Aorta (tissue), 5 donors: ENCODE data around the gene OSMR. TPM values are rescaled to one million over a fixed set of nuclear protein-coding genes. Genes with fewer than 3 reads are reported as not detected.
"Not testable (repeated sequence)": the region's sequence is repeated elsewhere in the genome, so short reads cannot be mapped to it uniquely, and the experiment has no call there.

Experiments
- ATAC-seq: fragments of 200-7000 bp; cut with Tn5 transposase; one replicate; pipeline ENCODE4 v1.9.1; 2022; ENCODE audit warnings: moderate library complexity; ENCODE audit not compliant: low FRiP score
- DNase-seq, 2 donors: peaks; one replicate each; pipeline ENCODE4 v3.0.0-alpha.2; 2020
- H3K27ac ChIP-seq, 2 donors: one replicate each; pipeline ENCODE4 v1.5.1; 2013; ENCODE audit warnings: low read length in 2 of 2, mild to moderate bottlenecking in 2 of 2, moderate library complexity in 2 of 2, control low read depth in 1 of 2, inconsistent platforms in 1 of 2, low read depth in 1 of 2
- H3K27me3 ChIP-seq, 2 donors: one replicate each; pipeline ENCODE4 v1.6.1; 2013; ENCODE audit warnings: control low read depth in 1 of 2, low read length in 1 of 2, mild to moderate bottlenecking in 1 of 2, moderate library complexity in 1 of 2; ENCODE audit not compliant: insufficient read depth in 2 of 2, control insufficient read depth in 1 of 2
- H3K36me3 ChIP-seq, 2 donors: one replicate each; pipeline ENCODE4 v1.6.1; 2013; ENCODE audit warnings: control low read depth in 1 of 2, low read length in 1 of 2, mild to moderate bottlenecking in 1 of 2; ENCODE audit not compliant: insufficient read depth in 2 of 2, control insufficient read depth in 1 of 2
- H3K4me1 ChIP-seq, 2 donors: one replicate each; pipeline ENCODE4 v1.6.1; 2013; ENCODE audit warnings: low read length in 2 of 2, control low read depth in 1 of 2, mild to moderate bottlenecking in 1 of 2, moderate library complexity in 1 of 2; ENCODE audit not compliant: insufficient read depth in 2 of 2, control insufficient read depth in 1 of 2
- H3K4me3 ChIP-seq, 2 donors: one replicate each; pipeline ENCODE4 v1.5.1; 2013; ENCODE audit warnings: low read length in 2 of 2, control low read depth in 1 of 2, mild to moderate bottlenecking in 1 of 2
- H3K9me3 ChIP-seq: one replicate; pipeline ENCODE4 v1.6.1; 2013; ENCODE audit warnings: mild to moderate bottlenecking, low read length; ENCODE audit not compliant: control insufficient read depth
- WGBS, 2 donors: extraction: QIAGEN DNeasy Blood & Tissue Kit; methylation state at CpG; one replicate each; pipeline ENCODE4 v1.1.7; 2013; 5-methylcytosine and 5-hydroxymethylcytosine counted together
- intact Hi-C, 2 donors: fragments of 100-400 bp; cut with DNase I; formaldehyde crosslinking; loops; one replicate each; pipeline versions ENCODE4 v1.14.2 to v1.15.0; 2022
- polyA plus RNA-seq, 2 donors: library from polyadenylated mRNA; stranded (reverse); fragments of 200-250 nt; gene quantifications; one replicate each; pipeline ENCODE4 v1.2.3, GENCODE V29; 2013
- total RNA-seq, 2 donors: library from RNA; stranded (reverse); fragmentation: NEBNext Ultra II Directional; extraction: Animal tissue kit (Norgen Biotek cat#: 25700); gene quantifications; one replicate each; pipeline ENCODE4 v1.2.1, GENCODE V29; 2021
- donor health status: healthy with polysubstance abuse.
- donor health status: Bipolar disorder and iron deficiency.
- donor health status: DM: no; HTN: no; CAD: no.
- donor health status: DM: no; HTN: no; CAD: no.
- donor health status: DM: yes; HTN: yes; CAD: no.

The OSMR gene
- total and polyA plus RNA-seq, 4 donors: 4.6 to 164 (median 93.1) TPM

DNA sequence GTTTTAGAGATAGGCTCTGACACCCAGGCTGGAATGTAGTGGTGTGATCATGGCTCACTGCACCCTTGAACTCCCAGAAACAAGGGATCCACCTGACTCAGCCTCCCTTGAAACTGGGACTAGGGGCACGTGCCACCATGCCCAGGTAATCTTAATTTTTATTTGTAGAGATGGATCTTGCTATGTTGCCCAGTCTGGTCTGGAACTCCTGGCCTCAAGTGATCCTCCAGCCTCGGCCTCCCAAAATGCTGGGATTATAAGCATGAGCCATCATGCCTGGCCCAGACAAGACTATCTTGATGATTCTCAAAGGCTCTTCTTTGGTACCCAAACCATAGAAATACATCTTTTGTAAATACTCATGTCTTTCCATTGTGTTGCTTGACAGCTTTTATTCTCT lies 10.8 kb downstream of the OSMR start:
- intact Hi-C loops: no loop called here
- Histone ChIP-seq H3K9me3 (no peaks in the 10 kb centered on the region), H3K4me3 (no peak overlapping the region), H3K4me1 (no peaks in the 10 kb centered on the region), H3K27ac (no peak overlapping the region), H3K27me3 (no peaks in the 10 kb centered on the region), H3K36me3 (no peaks in the 10 kb centered on the region)
- DNase-seq: no peak
- WGBS, 2 donors: 94 to 95% methylated on average over 2 of the region's 2 CpGs
- no peak for ATAC-seq

GRCh38 chr5:38858839-38859238 lies 13.0 kb downstream of the OSMR start:
- intact Hi-C loops: no loop called here
- Histone ChIP-seq H3K27me3 (no peaks in the 10 kb centered on the region), H3K4me3 (no peak overlapping the region), H3K27ac (no peak overlapping the region), H3K36me3 (no peaks in the 10 kb centered on the region), H3K9me3 (no peaks in the 10 kb centered on the region), H3K4me1 (no peaks in the 10 kb centered on the region)
- DNase-seq: no peak
- WGBS, 2 donors: 91 to 93% methylated on average over 3 of the region's 3 CpGs
- ATAC-seq: no peak

- intact Hi-C loops, H3K4me1 ChIP-seq, H3K9me3 ChIP-seq, ATAC-seq, H3K27ac ChIP-seq, H3K4me3 ChIP-seq, H3K36me3 ChIP-seq, H3K27me3 ChIP-seq, DNase-seq: not testable (repeated sequence)
- WGBS, 2 donors: 94 to 100% methylated on average over 16 to 58 of the region's 64 CpGs
These were observed 16.4 kb downstream of the OSMR start for GRCh38 chr5:38861986-38862770.

DNA sequence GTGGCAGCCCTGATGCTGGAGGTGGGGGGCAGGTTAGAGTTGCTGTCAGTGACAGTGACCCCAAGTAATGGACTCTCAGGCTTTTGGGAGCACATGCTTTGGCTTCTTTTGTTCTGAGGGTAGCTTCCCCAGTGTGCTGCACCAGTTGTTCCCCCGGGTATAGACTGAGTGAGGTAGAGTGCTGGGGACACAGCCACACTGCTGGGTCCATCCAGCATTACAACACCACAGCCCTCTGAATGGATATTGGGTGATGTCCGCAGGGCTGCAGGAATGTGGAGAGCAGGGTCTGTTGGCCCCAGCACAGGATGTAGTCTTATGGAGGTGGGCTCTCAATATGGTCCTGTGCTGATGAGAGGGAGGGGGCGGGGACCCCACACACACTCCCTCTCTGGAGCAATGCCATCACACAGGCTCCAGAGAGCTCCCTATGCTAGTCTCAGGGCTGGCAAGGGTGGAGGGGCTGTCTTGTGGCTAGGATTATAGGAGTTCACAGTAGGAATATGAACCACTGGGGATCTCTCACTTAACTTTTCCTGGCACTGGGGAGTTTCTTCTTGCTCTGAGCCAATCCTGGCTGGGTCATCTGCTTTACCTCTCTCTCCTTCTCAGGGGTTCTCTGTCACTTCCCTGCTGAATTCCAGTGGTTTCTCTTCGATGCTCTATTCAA lies 20.7 kb downstream of the OSMR start:
- ATAC-seq (no peak), DNase-seq (no peak)
- no peak overlapping the region for H3K4me3 ChIP-seq
- intact Hi-C loops: no loop called here
- peaks cover 0 to 5% of the 10 kb centered on the region in 2 donors for H3K4me1 ChIP-seq
- H3K9me3 ChIP-seq: no peaks in the 10 kb centered on the region
- 89 to 96% methylated on average over 4 of the region's 4 CpGs for WGBS, 2 donors
- H3K27me3 ChIP-seq: no peaks in the 10 kb centered on the region
- H3K36me3 ChIP-seq: no peaks in the 10 kb centered on the region
- no peak overlapping the region for H3K27ac ChIP-seq

GRCh38 chr5:38867032-38867398 lies 21.2 kb downstream of the OSMR start:
- H3K9me3 ChIP-seq: no peaks in the 10 kb centered on the region
- intact Hi-C loops: no loop called here
- 55 to 68% methylated on average over 1 of the region's 1 CpG for whole genome bisulfite sequencing, 2 donors
- ATAC-seq (no peak), DNase-seq (no peak)
- H3K4me1 ChIP-seq: peaks cover 0 to 5% of the 10 kb centered on the region in 2 donors
- H3K27me3 ChIP-seq: no peaks in the 10 kb centered on the region
- H3K36me3 ChIP-seq: no peaks in the 10 kb centered on the region
- no peak overlapping the region for H3K27ac ChIP-seq
- H3K4me3 ChIP-seq: no peak overlapping the region

GRCh38 chr5:38867416-38867815 lies 21.6 kb downstream of the OSMR start:
- H3K27me3 ChIP-seq: no peaks in the 10 kb centered on the region
- intact Hi-C loops: no loop called here
- H3K27ac ChIP-seq: no peak overlapping the region
- H3K36me3 ChIP-seq: no peaks in the 10 kb centered on the region
- ATAC-seq (no peak), DNase-seq (no peak)
- no peak overlapping the region for H3K4me3 ChIP-seq
- H3K4me1 ChIP-seq: peaks cover 0 to 5% of the 10 kb centered on the region in 2 donors
- WGBS, 2 donors: 93 to 95% methylated on average over 5 of the region's 5 CpGs
- no peaks in the 10 kb centered on the region for H3K9me3 ChIP-seq

DNA sequence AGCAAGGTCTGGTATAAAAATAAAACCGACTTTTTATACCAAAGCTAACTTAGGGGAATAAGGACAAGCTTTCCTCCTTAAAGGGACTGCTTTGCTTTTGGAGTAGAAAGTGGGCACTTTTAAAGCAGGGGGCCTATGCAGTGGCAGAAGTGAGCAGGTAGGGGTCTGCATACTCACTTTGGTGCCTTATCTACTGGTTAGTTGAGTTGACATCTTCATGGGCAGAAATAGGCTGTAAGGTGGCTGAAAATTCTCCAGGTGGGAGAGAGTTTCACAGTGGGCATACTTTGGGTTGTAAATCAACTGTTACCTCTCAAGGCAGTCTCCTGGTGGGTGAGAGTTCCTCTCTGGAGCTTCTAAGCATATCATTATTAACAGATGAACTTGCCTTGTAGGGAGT lies 24.8 kb downstream of the OSMR start:
- peaks cover 0 to 3% of the 10 kb centered on the region in 2 donors for H3K36me3 ChIP-seq
- H3K9me3 ChIP-seq: no peaks in the 10 kb centered on the region
- 52 to 73% methylated on average over 1 of the region's 1 CpG for WGBS, 2 donors
- intact Hi-C loops: no loop called here
- H3K27ac ChIP-seq: peak overlapping the region in 1 of 2 donors; percentile 14
- H3K4me1 ChIP-seq: peaks cover 2 to 5% of the 10 kb centered on the region in 2 donors
- H3K4me3 ChIP-seq: no peak overlapping the region
- ATAC-seq: no peak
- H3K27me3 ChIP-seq: no peaks in the 10 kb centered on the region
- DNase-seq: no peak

DNA sequence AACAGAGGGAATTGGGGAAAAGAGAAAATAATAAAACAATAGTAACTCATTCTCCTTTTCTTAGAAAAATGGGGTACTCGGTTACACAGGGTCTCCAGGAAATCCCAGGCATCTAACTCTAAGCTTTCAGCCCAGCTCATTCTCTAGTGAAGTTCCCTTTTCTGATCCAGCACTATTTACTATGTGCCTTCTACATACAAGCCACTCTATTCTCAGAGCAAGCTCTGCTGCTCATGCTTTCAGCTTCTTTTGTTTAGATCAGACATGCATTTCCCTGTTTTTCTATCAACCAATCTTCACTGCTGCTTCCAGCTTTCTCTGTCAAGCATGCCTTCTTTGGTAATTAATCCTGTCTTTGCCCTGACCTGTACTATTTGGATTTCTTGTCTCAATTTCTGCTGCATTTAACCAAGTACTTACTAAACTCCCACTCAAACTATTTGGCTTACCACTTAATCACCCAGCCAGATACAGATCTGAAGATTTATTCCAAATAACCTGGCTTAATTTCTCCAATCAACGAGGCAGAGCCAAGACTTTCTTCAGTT lies 25.3 kb downstream of the OSMR start:
- 35 to 52% methylated on average over 2 of the region's 2 CpGs for WGBS, 2 donors
- H3K27me3 ChIP-seq: no peaks in the 10 kb centered on the region

More for the DNA sequence above, 25.3 kb downstream of the OSMR start:
- peaks cover 2 to 5% of the 10 kb centered on the region in 2 donors for H3K4me1 ChIP-seq
- DNase-seq (no peak), ATAC-seq (no peak)
- no peak overlapping the region for H3K27ac ChIP-seq
- intact Hi-C loops: no loop called here
- peaks cover 0 to 3% of the 10 kb centered on the region in 2 donors for H3K36me3 ChIP-seq
- no peak overlapping the region for H3K4me3 ChIP-seq
- no peaks in the 10 kb centered on the region for H3K9me3 ChIP-seq
